ENCODE results near the gene SH3D19.

Gene SH3D19

GRCh38 chr4:151226004-151226932 lies 99.1 kb downstream of the SH3D19 start:
- DNase-seq: no peak

- no peak for DNase-seq
Observed at GRCh38 chr4:151223465-151223864, 101.9 kb downstream of the SH3D19 start.

GRCh38 chr4:151219948-151220347 lies 105.5 kb downstream of the SH3D19 start:
- DNase-seq: no peak

GRCh38 chr4:151219091-151219490 lies 106.3 kb downstream of the SH3D19 start:
- no peak for DNase-seq

GRCh38 chr4:151218343-151218742 lies 107.1 kb downstream of the SH3D19 start:
- no peak for DNase-seq

- no peak for DNase-seq
Observed at GRCh38 chr4:151217326-151217725, 108.1 kb downstream of the SH3D19 start.

- DNase-seq: no peak
Observed at GRCh38 chr4:151215295-151215694, 110.1 kb downstream of the SH3D19 start.

- DNase-seq: no peak
Observed at GRCh38 chr4:151207868-151208267, 117.5 kb downstream of the SH3D19 start.

- no peak for DNase-seq
Observed at GRCh38 chr4:151207186-151207585, 118.2 kb downstream of the SH3D19 start.

- no peak for DNase-seq
Observed at GRCh38 chr4:151206241-151207005, 119.0 kb downstream of the SH3D19 start.

- DNase-seq: no peak
Observed at GRCh38 chr4:151205722-151206121, 119.7 kb downstream of the SH3D19 start.

GRCh38 chr4:151204925-151205524 lies 120.4 kb downstream of the SH3D19 start:
- no peak for DNase-seq

GRCh38 chr4:151202851-151203455 lies 122.5 kb downstream of the SH3D19 start:
- no peak for DNase-seq

GRCh38 chr4:151202381-151202780 lies 123.0 kb downstream of the SH3D19 start:
- DNase-seq: no peak

GRCh38 chr4:151199319-151200190 lies 125.8 kb downstream of the SH3D19 start:
- no peak for DNase-seq

- DNase-seq: no peak
Observed at GRCh38 chr4:151198748-151199147, 126.7 kb downstream of the SH3D19 start.

GRCh38 chr4:151197247-151197646 lies 128.2 kb downstream of the SH3D19 start:
- no peak for DNase-seq

- no peak for DNase-seq
Observed at GRCh38 chr4:151195801-151196200, 129.6 kb downstream of the SH3D19 start.

GRCh38 chr4:151193414-151193813 lies 132.0 kb downstream of the SH3D19 start:
- no peak for DNase-seq

- no peak for DNase-seq
Observed at GRCh38 chr4:151192556-151193235, 132.7 kb downstream of the SH3D19 start.
